HG03139 (cell line): Measurements from ENCODE around the gene FBLN7.

Experiments used
- ATAC-seq: cut with Tn5 transposase; IDR thresholded peaks from one replicate; pipeline ENCODE4 v1.9.1; 2021; ENCODE audit not compliant: unreplicated experiment

Gene FBLN7

GRCh38 chr2:112220186-112220585 is 82.0 kb downstream of the FBLN7 start:
- no peak for ATAC-seq

GRCh38 chr2:112220831-112221230 is 82.6 kb downstream of the FBLN7 start:
- ATAC-seq = no peak

- no peak for ATAC-seq
These were observed 91.2 kb downstream of the FBLN7 start for GRCh38 chr2:112229348-112229747.

- no peak for ATAC-seq
These were observed 92.2 kb downstream of the FBLN7 start for GRCh38 chr2:112230371-112230770.
